ENCODE measurements around the gene PLD6. TPM values are rescaled to one million over a fixed set of nuclear protein-coding genes. Genes with fewer than 3 reads are reported as not detected.

PLD6 gene
- total and polyA plus RNA-seq, 10 of the 15 experiments (the other 5 are each of a cell fraction or from before 2014, with no cell fraction given): 4.7 to 21.4 (median 12.0) TPM

- no peaks in the 10 kb centered on the region for H3K79me2 ChIP-seq (ENCODE audit: control insufficient read depth, insufficient read depth, low read length)
- ChIA-PET SMC1A (ENCODE audit: uncharacterized antibody, unreplicated experiment) (no interaction called here), POLR2A (no interaction called here), RAD21 (ENCODE audit: unreplicated experiment) (no interaction called here), CTCF (no interaction called here)
- no peak for TF ChIP-seq FOXM1 (IDR thresholded peaks at IDR 0.05; ENCODE audit: low read depth, low read length)
- no peak for TF ChIP-seq MYC (IDR thresholded peaks at IDR 0.05; ENCODE audit: insufficient read depth, insufficient read length, insufficient replicate concordance, low read length, severe bottlenecking)
- TF ChIP-seq PKNOX1 (IDR thresholded peaks at IDR 0.05): no peak
- TF ChIP-seq NFYB (IDR thresholded peaks at IDR 0.05; ENCODE audit: insufficient read depth, low read depth, low read length): no peak
- TF ChIP-seq RAD51 (IDR thresholded peaks at IDR 0.05): no peak
- no peak for TF ChIP-seq RELB (IDR thresholded peaks at IDR 0.05; ENCODE audit: low read depth)
- no peak for TF ChIP-seq CTCF (IDR thresholded peaks at IDR 0.05 in 2 of 3, conservative IDR thresholded peaks at IDR 0.05 in 1 of 3; ENCODE audit: control insufficient read depth in 2 of 3, extremely low read depth in 1 of 3, insufficient read depth in 1 of 3, low read depth in 3 of 3, low read length in 3 of 3)
- TF ChIP-seq RELA (IDR thresholded peaks at IDR 0.05; ENCODE audit: borderline replicate concordance, partially characterized antibody): no peak
- no peak for TF ChIP-seq STAT3 (IDR thresholded peaks at IDR 0.05; ENCODE audit: low read depth, low read length)
- TF ChIP-seq GATAD2B (conservative IDR thresholded peaks at IDR 0.05; ENCODE audit: low read depth): no peak
- TF ChIP-seq FOS (IDR thresholded peaks at IDR 0.05; ENCODE audit: borderline replicate concordance, extremely low read depth, insufficient read length): no peak
- TF ChIP-seq MLLT1 (IDR thresholded peaks at IDR 0.05): no peak
- no peaks in the 10 kb centered on the region for H4K20me1 ChIP-seq (ENCODE audit: control insufficient read depth, insufficient read depth)
- FAIRE-seq (no peak), DNase-seq (ENCODE audit: low read depth, low spot score) (no peak), ATAC-seq (no peak)
- H3K9me3 ChIP-seq (replicated peaks; ENCODE audit: control insufficient read depth, insufficient read depth, low read length): no peaks in the 10 kb centered on the region
- no peak overlapping the region for H3K4me2 ChIP-seq (ENCODE audit: control insufficient read depth, insufficient read depth)
- no peaks in the 10 kb centered on the region for H3K27me3 ChIP-seq (replicated peaks in 1 of 2; ENCODE audit: control insufficient read depth in 2 of 2, insufficient read depth in 2 of 2, low read length in 1 of 2)
- BruUV-seq (replicated peaks): no TSS peak
- no peaks in the 10 kb centered on the region for H3K4me1 ChIP-seq (ENCODE audit: control insufficient read depth, insufficient read depth, low read length)
- 89% methylated on average over 6 of the region's 6 CpGs for WGBS (ENCODE audit: insufficient coverage, insufficient replicate concordance, low lambda C conversion rate, missing lambda C conversion rate)
- no peak overlapping the region for H3K4me3 ChIP-seq
- H3K9ac ChIP-seq (ENCODE audit: control insufficient read depth, insufficient read depth, low read length): no peak overlapping the region
- H3K27ac ChIP-seq (ENCODE audit: control insufficient read depth, insufficient read depth): no peak overlapping the region
- H3K36me3 ChIP-seq (ENCODE audit: control insufficient read depth in 2 of 2, insufficient read depth in 2 of 2, low read length in 1 of 2): peaks cover 23 to 29% of the 10 kb centered on the region in 2 experiments
- H2AFZ ChIP-seq (ENCODE audit: control insufficient read depth, low read depth, low read length): no peak overlapping the region
- intact Hi-C loops (cut with micrococcal nuclease; ENCODE audit: unreplicated experiment): no loop called here
- in situ Hi-C loops (cut with MboI): no loop called here
Observed at GRCh38 chr17:17157041-17157440, 49.1 kb downstream of the PLD6 start.

All from GM12878 (cell line).